SK-N-SH treated with all-trans-retinoic acid at 6 μM for 48 hours (cell line): ENCODE results near the gene ACOT13.

Experiments
- ATAC-seq: fragments of 200-7000 bp; cut with Tn5 transposase; 3 replicates; pipeline ENCODE4 v1.9.1; 2020; ENCODE audit warnings: mild to moderate bottlenecking, moderate library complexity
- ARNTL ChIP-seq: fragments of 450-650 bp; formaldehyde crosslinking; IDR thresholded peaks from 2 replicates; pipeline ENCODE4 v1.5.0; 2020; ENCODE audit warnings: low read depth, mild to moderate bottlenecking, moderate library complexity, borderline replicate concordance
- CSDC2 ChIP-seq: fragments of 250-450 bp; sonication (Bioruptor Pico); IDR thresholded peaks from 2 replicates; pipeline ENCODE4 v1.5.0; 2020; ENCODE audit warnings: mild to moderate bottlenecking, moderate library complexity
- CSRNP3 ChIP-seq: fragments of 250-450 bp; sonication (Bioruptor Pico); IDR thresholded peaks from 2 replicates; pipeline ENCODE4 v1.5.1; 2021; ENCODE audit warnings: mild to moderate bottlenecking, moderate library complexity
- ESRRG ChIP-seq: fragments of 250-450 bp; sonication (Bioruptor Pico); IDR thresholded peaks from 2 replicates; pipeline ENCODE4 v1.6.1; 2021; ENCODE audit warnings: mild to moderate bottlenecking
- ISL1 ChIP-seq: fragments of 250-450 bp; sonication (Bioruptor Pico); IDR thresholded peaks from 2 replicates; pipeline ENCODE4 v2.1.2; 2022; ENCODE audit warnings: mild to moderate bottlenecking, moderate library complexity
- OSR1 ChIP-seq: fragments of 250-450 bp; sonication (Bioruptor Pico); IDR thresholded peaks from 2 replicates; pipeline ENCODE4 v1.8.0; 2022; ENCODE audit warnings: moderate library complexity, mild to moderate bottlenecking, inconsistent platforms
- PATZ1 ChIP-seq: fragments of 250-450 bp; sonication (Bioruptor Pico); IDR thresholded peaks from 2 replicates; pipeline ENCODE4 v1.8.0; 2020; ENCODE audit warnings: mild to moderate bottlenecking, moderate library complexity, borderline replicate concordance
- PPARA ChIP-seq: fragments of 250-450 bp; sonication (Bioruptor Pico); IDR thresholded peaks from 2 replicates; pipeline ENCODE4 v1.5.0; 2020; ENCODE audit warnings: mild to moderate bottlenecking, borderline replicate concordance
- RARB ChIP-seq: fragments of 250-450 bp; sonication (Bioruptor Pico); IDR thresholded peaks from 2 replicates; pipeline ENCODE4 v1.8.0; 2021; ENCODE audit warnings: mild to moderate bottlenecking, moderate library complexity
- SNAI2 ChIP-seq: fragments of 250-450 bp; sonication (Bioruptor Pico); IDR thresholded peaks from 2 replicates; pipeline ENCODE4 v1.5.0; 2020; ENCODE audit warnings: mild to moderate bottlenecking, moderate library complexity
- TCF4 ChIP-seq: fragments of 250-450 bp; sonication (Bioruptor Pico); IDR thresholded peaks from 2 replicates; pipeline ENCODE4 v1.8.0; 2021; ENCODE audit warnings: mild to moderate bottlenecking, moderate library complexity, borderline replicate concordance
- TSHZ2 ChIP-seq: fragments of 250-450 bp; sonication (Bioruptor Pico); IDR thresholded peaks from 2 replicates; pipeline ENCODE4 v1.5.0; 2020; ENCODE audit warnings: mild to moderate bottlenecking, moderate library complexity
- ZC3H10 ChIP-seq: fragments of 250-450 bp; sonication (Bioruptor Pico); IDR thresholded peaks from 2 replicates; pipeline ENCODE4 v1.5.1; 2021; ENCODE audit warnings: mild to moderate bottlenecking, moderate library complexity
- ZFP3 ChIP-seq: fragments of 250-450 bp; sonication (Bioruptor Pico); IDR thresholded peaks from 2 replicates; pipeline ENCODE4 v1.5.0; 2020; ENCODE audit warnings: mild to moderate bottlenecking, moderate library complexity
- ZFP30 ChIP-seq: fragments of 450-650 bp; formaldehyde crosslinking; IDR thresholded peaks from 2 replicates; pipeline ENCODE4 v1.5.0; 2022; ENCODE audit warnings: mild to moderate bottlenecking, moderate library complexity
- ZNF565 ChIP-seq: fragments of 450-650 bp; formaldehyde crosslinking; conservative IDR thresholded peaks from 2 replicates; pipeline ENCODE4 v1.5.0; 2020; ENCODE audit warnings: low read depth, mild to moderate bottlenecking, moderate library complexity
- ZNF70 ChIP-seq: fragments of 450-650 bp; formaldehyde crosslinking; IDR thresholded peaks from 2 replicates; pipeline ENCODE4 v1.5.0; 2020; ENCODE audit warnings: mild to moderate bottlenecking, moderate library complexity
- ZNF8 ChIP-seq: fragments of 450-650 bp; formaldehyde crosslinking; IDR thresholded peaks from 2 replicates; pipeline ENCODE4 v1.5.0; 2020; ENCODE audit warnings: mild to moderate bottlenecking, moderate library complexity
- TF ChIP-seq, protein P1 (sequence below): fragments of 250-450 bp; sonication (Bioruptor Pico); IDR thresholded peaks from 2 replicates; pipeline ENCODE4 v1.5.1; 2020; ENCODE audit warnings: low read depth, mild to moderate bottlenecking, moderate library complexity

The ACOT13 gene

GRCh38 chr6:24666641-24667377 lies at the start of gene ACOT13, which contains the start of gene TDP2:
TSS of gene ACOT13 (plus strand) at chr6:24667077. CDS start at chr6:24667264, 187 bp downstream.
TSS of gene TDP2 (minus strand) at chr6:24666899. CDS start at chr6:24666862, 37 bp downstream.
- TF ChIP-seq ZFP3 (CRISPR knock-in tag) = 0 out of 2 replicates have a peak, but pooled peaks have one; percentile 21
- no peak for TF ChIP-seq ZNF70
- peak; percentile 98 for ATAC-seq

- TF ChIP-seq ZNF565 (CRISPR knock-in tag) = no peak
- no peak for TF ChIP-seq ARNTL (CRISPR knock-in tag)
- no peak for TF ChIP-seq ISL1
- TF ChIP-seq ZNF8 (CRISPR knock-in tag) = no peak
- TF ChIP-seq OSR1 = no peak
- no peak for TF ChIP-seq SNAI2 (CRISPR knock-in tag)
- no peak for TF ChIP-seq ESRRG (CRISPR knock-in tag)
- no peak for TF ChIP-seq PPARA (CRISPR knock-in tag)
- TF ChIP-seq TSHZ2 = no peak
- no peak for TF ChIP-seq TCF4 (CRISPR knock-in tag)
- TF ChIP-seq ZFP3 (CRISPR knock-in tag) = no peak
- no peak for TF ChIP-seq ZFP30 (CRISPR knock-in tag)
- ATAC-seq = no peak
Observed at GRCh38 chr6:24619661-24620060, 47.2 kb upstream of the ACOT13 start.

- TF ChIP-seq TCF4 (CRISPR knock-in tag) (no peak), CSDC2 (CRISPR knock-in tag) (no peak), ZFP3 (CRISPR knock-in tag) (no peak), TSHZ2 (no peak)
- ATAC-seq = no peak
Observed at GRCh38 chr6:24620637-24621036, 46.2 kb upstream of the ACOT13 start.

DNA sequence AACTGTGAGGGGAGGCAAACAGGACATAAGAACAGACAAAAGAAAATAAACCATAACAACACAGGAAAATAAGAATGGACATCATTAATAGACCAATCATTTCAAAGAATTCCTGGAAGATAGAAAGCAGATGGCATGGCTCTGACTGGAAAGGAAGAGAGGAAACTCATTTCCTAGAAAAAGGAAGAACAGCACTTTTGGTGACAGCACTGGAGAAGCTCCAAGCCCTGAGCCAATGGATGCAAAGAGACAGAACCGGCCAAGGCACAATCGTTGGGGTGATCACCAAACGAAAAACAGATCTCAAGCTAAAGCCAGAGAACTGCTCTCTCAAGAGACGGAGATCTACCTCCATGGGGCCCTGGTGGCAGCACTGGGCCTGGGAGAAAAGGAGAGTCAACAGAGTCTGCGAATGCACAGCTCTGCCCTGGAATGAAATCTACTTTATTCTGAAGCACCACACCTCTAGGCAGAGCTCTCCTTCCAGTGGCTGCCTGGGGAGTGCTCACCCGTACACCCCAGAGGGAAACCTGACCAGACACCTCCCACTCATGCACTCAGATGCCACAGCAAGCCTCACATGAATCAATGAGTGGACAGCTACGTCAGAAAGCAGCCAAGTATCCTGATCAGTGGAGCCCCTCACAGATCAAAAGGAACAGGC lies 45.1 kb upstream of the ACOT13 start:
- no peak for ATAC-seq
- TF ChIP-seq ZC3H10 (CRISPR knock-in tag) = no peak
- no peak for TF ChIP-seq PPARA (CRISPR knock-in tag)
- no peak for TF ChIP-seq SNAI2 (CRISPR knock-in tag)
- TF ChIP-seq CSDC2 (CRISPR knock-in tag) = no peak
- no peak for TF ChIP-seq PATZ1 (CRISPR knock-in tag)
- TF ChIP-seq CSRNP3 (CRISPR knock-in tag) = no peak
- TF ChIP-seq TCF4 (CRISPR knock-in tag) = no peak
- TF ChIP-seq ZFP3 (CRISPR knock-in tag) = no peak
- TF ChIP-seq TSHZ2 = no peak
- TF ChIP-seq ZNF8 (CRISPR knock-in tag) = no peak
- no peak for TF ChIP-seq RARB
- no peak for TF ChIP-seq OSR1
- TF ChIP-seq ZFP30 (CRISPR knock-in tag) = no peak
- no peak for TF ChIP-seq ISL1
- TF ChIP-seq, protein P1, sequence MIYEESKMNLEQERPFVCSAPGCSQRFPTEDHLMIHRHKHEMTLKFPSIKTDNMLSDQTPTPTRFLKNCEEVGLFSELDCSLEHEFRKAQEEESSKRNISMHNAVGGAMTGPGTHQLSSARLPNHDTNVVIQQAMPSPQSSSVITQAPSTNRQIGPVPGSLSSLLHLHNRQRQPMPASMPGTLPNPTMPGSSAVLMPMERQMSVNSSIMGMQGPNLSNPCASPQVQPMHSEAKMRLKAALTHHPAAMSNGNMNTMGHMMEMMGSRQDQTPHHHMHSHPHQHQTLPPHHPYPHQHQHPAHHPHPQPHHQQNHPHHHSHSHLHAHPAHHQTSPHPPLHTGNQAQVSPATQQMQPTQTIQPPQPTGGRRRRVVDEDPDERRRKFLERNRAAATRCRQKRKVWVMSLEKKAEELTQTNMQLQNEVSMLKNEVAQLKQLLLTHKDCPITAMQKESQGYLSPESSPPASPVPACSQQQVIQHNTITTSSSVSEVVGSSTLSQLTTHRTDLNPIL (CRISPR knock-in tag) = no peak
- no peak for TF ChIP-seq ARNTL (CRISPR knock-in tag)
- no peak for TF ChIP-seq ESRRG (CRISPR knock-in tag)
- TF ChIP-seq, all 23 proteins: peak for 0
